Endodermal cell (in vitro differentiated cells): Measurements from ENCODE around the gene GPX3. TPM values are rescaled to one million over a fixed set of nuclear protein-coding genes. Genes with fewer than 3 reads are reported as not detected.

Experiments
- DNase-seq: peaks from one replicate; pipeline ENCODE4 v3.0.0-alpha.2; 2017
- H3K27ac ChIP-seq: 2 replicates; pipeline ENCODE4 v1.5.1; 2013; ENCODE audit warnings: mild to moderate bottlenecking, low read depth, low read length, moderate library complexity
- H3K27me3 ChIP-seq: 2 replicates; pipeline ENCODE4 v1.6.1; 2013; ENCODE audit warnings: mild to moderate bottlenecking, low read length, moderate library complexity; ENCODE audit not compliant: insufficient read depth, control insufficient read depth, poor library complexity, severe bottlenecking
- H3K36me3 ChIP-seq: 2 replicates; pipeline ENCODE4 v1.7.0; 2013; ENCODE audit warnings: mild to moderate bottlenecking, low read length, moderate library complexity; ENCODE audit not compliant: control insufficient read depth, insufficient read depth
- H3K4me1 ChIP-seq: one replicate; pipeline ENCODE4 v1.7.0; 2013; ENCODE audit warnings: low read length; ENCODE audit not compliant: control insufficient read depth, insufficient read depth
- H3K4me3 ChIP-seq: 2 replicates; pipeline ENCODE4 v1.5.1; 2013; ENCODE audit warnings: mild to moderate bottlenecking, low read length, moderate library complexity
- H3K9ac ChIP-seq: 2 replicates; pipeline ENCODE4 v1.6.1; 2013; ENCODE audit warnings: mild to moderate bottlenecking, low read length, moderate library complexity; ENCODE audit not compliant: poor library complexity, severe bottlenecking; ENCODE audit errors: extremely low read depth
- H3K9me3 ChIP-seq: 2 replicates; pipeline ENCODE4 v1.6.1; 2013; ENCODE audit warnings: mild to moderate bottlenecking, low read length, moderate library complexity; ENCODE audit not compliant: control insufficient read depth
- H3K27ac Mint-ChIP-seq: 2 replicates; pipeline ENCODE4 v1.8.0; 2020; ENCODE audit warnings: mixed read lengths
- H3K27me3 Mint-ChIP-seq: 2 replicates; pipeline ENCODE4 v1.8.0; 2021; ENCODE audit warnings: mild to moderate bottlenecking, mixed read lengths; ENCODE audit not compliant: insufficient read depth
- H3K36me3 Mint-ChIP-seq: 2 replicates; pipeline ENCODE4 v1.8.0; 2020; ENCODE audit warnings: low read depth, mixed read lengths
- H3K4me1 Mint-ChIP-seq: 2 replicates; pipeline ENCODE4 v1.8.0; 2020; ENCODE audit warnings: mixed read lengths
- H3K4me3 Mint-ChIP-seq: 2 replicates; pipeline ENCODE4 v1.8.0; 2020; ENCODE audit warnings: mild to moderate bottlenecking, moderate library complexity, mixed read lengths
- H3K9me3 Mint-ChIP-seq: 2 replicates; pipeline ENCODE4 v1.8.0; 2020; ENCODE audit warnings: mild to moderate bottlenecking, mixed read lengths
- CTCF ChIP-seq: fragments of 200-600 bp; sonication (generic); conservative IDR thresholded peaks from 2 replicates; pipeline ENCODE4 v1.5.0; 2021; ENCODE audit warnings: antibody characterized with exemption, mild to moderate bottlenecking
- WGBS, 2 experiments: methylation state at CpG; one replicate each; pipeline versions ENCODE4 v1.1.5 to v1.1.7; 2013; ENCODE audit warnings: missing lambda C conversion rate in 2 of 2, mixed read lengths in 1 of 2; ENCODE audit not compliant: insufficient coverage in 1 of 2, insufficient read length in 1 of 2; 5-methylcytosine and 5-hydroxymethylcytosine counted together
- total RNA-seq, 2 donors: library from RNA; stranded (reverse); fragmentation: NEBNext Ultra II Directional in 1 of 2; extraction: Animal tissue kit (Norgen Biotek cat#: 25700) in 1 of 2; gene quantifications; 2 replicates in 1 of 2; 3 replicates in 1 of 2; pipeline ENCODE4 v1.2.1, GENCODE V29; 2021

GPX3 gene
- total RNA-seq, 2 donors from 2014 or later: 44.9 to 47.1 TPM

- no peaks in the 10 kb centered on the region for H3K36me3 Mint-ChIP-seq
- 89 to 100% methylated on average over 1 to 5 of the region's 5 CpGs for WGBS, 2 experiments
- H3K27me3 Mint-ChIP-seq: peaks cover 6% of the 10 kb centered on the region
- no peaks in the 10 kb centered on the region for H3K9me3 ChIP-seq
- DNase-seq: no peak
- TF ChIP-seq CTCF: no peak
- no peaks in the 10 kb centered on the region for H3K27me3 ChIP-seq
- H3K9me3 Mint-ChIP-seq: no peaks in the 10 kb centered on the region
- H3K4me3 Mint-ChIP-seq: no peak overlapping the region
- no peak overlapping the region for H3K27ac ChIP-seq
- peaks cover 4% of the 10 kb centered on the region for H3K4me1 ChIP-seq
- H3K27ac Mint-ChIP-seq: no peak overlapping the region
- H3K4me1 Mint-ChIP-seq: peaks cover 39% of the 10 kb centered on the region
- no peak overlapping the region for H3K4me3 ChIP-seq
- no peak overlapping the region for H3K9ac ChIP-seq
- no peaks in the 10 kb centered on the region for H3K36me3 ChIP-seq
These were observed 13.6 kb upstream of the GPX3 start for GRCh38 chr5:151006704-151007334.

GRCh38 chr5:151007430-151008209, 12.8 kb upstream of the GPX3 start:
- Histone ChIP-seq H3K36me3 (no peaks in the 10 kb centered on the region), H3K9ac (no peak overlapping the region), H3K4me3 (no peak overlapping the region), H3K9me3 (no peaks in the 10 kb centered on the region), H3K4me1 (peaks cover 4% of the 10 kb centered on the region), H3K27ac (no peak overlapping the region), H3K27me3 (no peaks in the 10 kb centered on the region)
- H3K4me1 Mint-ChIP-seq: peaks cover 36% of the 10 kb centered on the region
- TF ChIP-seq CTCF: no peak
- H3K4me3 Mint-ChIP-seq: no peak overlapping the region
- peaks cover 6% of the 10 kb centered on the region for H3K27me3 Mint-ChIP-seq
- no peak overlapping the region for H3K27ac Mint-ChIP-seq
- no peaks in the 10 kb centered on the region for H3K36me3 Mint-ChIP-seq
- H3K9me3 Mint-ChIP-seq: no peaks in the 10 kb centered on the region
- no peak for DNase-seq
- WGBS, 2 experiments: 89 to 93% methylated on average over 4 to 7 of the region's 7 CpGs

- TF ChIP-seq CTCF: no peak
- no peak overlapping the region for H3K9ac ChIP-seq
- no peak overlapping the region for H3K4me3 ChIP-seq
- H3K36me3 ChIP-seq: no peaks in the 10 kb centered on the region
- H3K9me3 ChIP-seq: no peaks in the 10 kb centered on the region
- no peaks in the 10 kb centered on the region for H3K9me3 Mint-ChIP-seq
- no peak overlapping the region for H3K27ac ChIP-seq
- no peak overlapping the region for H3K27ac Mint-ChIP-seq
- H3K36me3 Mint-ChIP-seq: no peaks in the 10 kb centered on the region
- peaks cover 3% of the 10 kb centered on the region for H3K4me1 ChIP-seq
- H3K4me3 Mint-ChIP-seq: no peak overlapping the region
- H3K4me1 Mint-ChIP-seq: peaks cover 31% of the 10 kb centered on the region
- WGBS, 2 experiments: 80 to 86% methylated on average over 1 to 2 of the region's 2 CpGs
- no peaks in the 10 kb centered on the region for H3K27me3 ChIP-seq
- peaks cover 6% of the 10 kb centered on the region for H3K27me3 Mint-ChIP-seq
- no peak for DNase-seq
These were observed 12.2 kb upstream of the GPX3 start for GRCh38 chr5:151008210-151008491.
